ENCODE measurements around the gene MORN5.

- no peak for TF ChIP-seq ZFP30 (CRISPR knock-in tag; IDR thresholded peaks at IDR 0.05)
- TF ChIP-seq PATZ1 (CRISPR knock-in tag; IDR thresholded peaks at IDR 0.05; ENCODE audit: borderline replicate concordance): no peak
- no peak for TF ChIP-seq ARNTL (CRISPR knock-in tag; IDR thresholded peaks at IDR 0.05; ENCODE audit: borderline replicate concordance, low read depth)
- TF ChIP-seq ZFP3 (CRISPR knock-in tag; IDR thresholded peaks at IDR 0.05): no peak
- TF ChIP-seq TOX (CRISPR knock-in tag; IDR thresholded peaks at IDR 0.05; ENCODE audit: borderline replicate concordance): no peak
- no peak for TF ChIP-seq GLIS3 (CRISPR knock-in tag; IDR thresholded peaks at IDR 0.05)
- no peak for TF ChIP-seq ZNF70 (CRISPR knock-in tag; IDR thresholded peaks at IDR 0.05)
- TF ChIP-seq ZNF565 (CRISPR knock-in tag; conservative IDR thresholded peaks at IDR 0.05; ENCODE audit: low read depth): no peak
- no peak for TF ChIP-seq SNAI2 (CRISPR knock-in tag; IDR thresholded peaks at IDR 0.05)
- no peak for TF ChIP-seq ISL1 (CRISPR knock-in tag; IDR thresholded peaks at IDR 0.05)
- TF ChIP-seq TCF4 (CRISPR knock-in tag; IDR thresholded peaks at IDR 0.05; ENCODE audit: borderline replicate concordance): no peak
- TF ChIP-seq CREB5 (CRISPR knock-in tag; IDR thresholded peaks at IDR 0.05; ENCODE audit: low read depth): no peak
- no peak for TF ChIP-seq BACH2 (CRISPR knock-in tag; IDR thresholded peaks at IDR 0.05; ENCODE audit: borderline replicate concordance)
These were observed 18.0 kb upstream of the MORN5 start for GRCh38 chr9:122141671-122142070.

Measured in SK-N-SH treated with all-trans-retinoic acid at 6 μM for 48 hours (cell line).